T1000 (cell line): ENCODE data around the gene RAB19.

Experiments
- DNase-seq: peaks from one replicate; lab custom pipeline; 2025; ENCODE audit warnings: mixed read lengths; lab: John Stamatoyannopoulos, UW

RAB19 gene

GRCh38 chr7:140403878-140404564 lies at the start of gene RAB19:
RAB19 (plus strand) TSS chr7:140404058; CDS start chr7:140407647, 3,589 bp downstream.
- DNase-seq: no peak

- no peak for DNase-seq
Measured at GRCh38 chr7:140358024-140358411, 45.8 kb upstream of the RAB19 start.

- DNase-seq: no peak
Measured at GRCh38 chr7:140358412-140359051, 45.3 kb upstream of the RAB19 start.

- no peak for DNase-seq
Measured at GRCh38 chr7:140360697-140361229, 43.1 kb upstream of the RAB19 start.

GRCh38 chr7:140364819-140365218 lies 39.0 kb upstream of the RAB19 start:
- DNase-seq: no peak

GRCh38 chr7:140367528-140367927 lies 36.3 kb upstream of the RAB19 start:
- DNase-seq: no peak

- no peak for DNase-seq
Measured at GRCh38 chr7:140369294-140369693, 34.6 kb upstream of the RAB19 start.

GRCh38 chr7:140375323-140375722 lies 28.5 kb upstream of the RAB19 start:
- DNase-seq: no peak

GRCh38 chr7:140375892-140376730 lies 27.7 kb upstream of the RAB19 start:
- DNase-seq: no peak

- no peak for DNase-seq
Measured at GRCh38 chr7:140383954-140384713, 19.7 kb upstream of the RAB19 start.

- no peak for DNase-seq
Measured at GRCh38 chr7:140384894-140385545, 18.8 kb upstream of the RAB19 start.

GRCh38 chr7:140389445-140389844 lies 14.4 kb upstream of the RAB19 start:
- no peak for DNase-seq

- DNase-seq: no peak
Measured at GRCh38 chr7:140390034-140390433, 13.8 kb upstream of the RAB19 start.

- DNase-seq: no peak
Measured at GRCh38 chr7:140390466-140391190, 13.2 kb upstream of the RAB19 start.

GRCh38 chr7:140391634-140392033 lies 12.2 kb upstream of the RAB19 start:
- no peak for DNase-seq

- DNase-seq: no peak
Measured at GRCh38 chr7:140393756-140394306, 10.0 kb upstream of the RAB19 start.

- peak; percentile 44 for DNase-seq
Measured at GRCh38 chr7:140397784-140398750, 5.8 kb upstream of the RAB19 start, which contains the start of gene SLC37A3. SLC37A3 (minus strand) TSS chr7:140398530; CDS start chr7:140382526, 16,004 bp downstream.

GRCh38 chr7:140398821-140399220 lies 5.0 kb upstream of the RAB19 start:
- DNase-seq: no peak

- no peak for DNase-seq
Measured at GRCh38 chr7:140400381-140400780, 3.5 kb upstream of the RAB19 start.
